CD4-positive, alpha-beta memory T cell (primary cell): ENCODE data around the gene ME3. TPM values are rescaled to one million over a fixed set of nuclear protein-coding genes. Genes with fewer than 3 reads are reported as not detected.

Experiments
- CTCF ChIA-PET: fragments of 350-600 bp; sonication (Branson Sonifier 250); formaldehyde crosslinking; loops from one replicate; lab custom pipeline; 2021; ENCODE audit warnings: inconsistent platforms; ENCODE audit not compliant: partially characterized antibody; lab: Charles Lee
- POLR2A ChIA-PET: fragments of 350-600 bp; sonication (Branson Sonifier 250); formaldehyde crosslinking; loops from one replicate; lab custom pipeline; 2021; ENCODE audit not compliant: partially characterized antibody; lab: Charles Lee
- DNase-seq, 5 donors: peaks; one replicate each; pipeline versions ENCODE4 v3.0.0 to v3.0.0-alpha.2; 2020 to 2022; ENCODE audit warnings: mixed read lengths in 1 of 5
- H3K27ac ChIP-seq: one replicate; pipeline ENCODE4 v1.7.0; 2013; ENCODE audit warnings: low read depth, low read length
- H3K27me3 ChIP-seq: 2 replicates; pipeline ENCODE4 v1.7.0; 2013; ENCODE audit warnings: mild to moderate bottlenecking, low read length, moderate library complexity; ENCODE audit not compliant: insufficient read depth
- H3K36me3 ChIP-seq: 2 replicates; pipeline ENCODE4 v1.7.0; 2013; ENCODE audit warnings: mild to moderate bottlenecking, low read length, moderate library complexity; ENCODE audit not compliant: insufficient read depth
- H3K4me1 ChIP-seq: 2 replicates; pipeline ENCODE4 v1.7.0; 2013; ENCODE audit warnings: mild to moderate bottlenecking, low read length, moderate library complexity; ENCODE audit not compliant: insufficient read depth
- H3K4me3 ChIP-seq, 2 donors: one replicate each; pipeline ENCODE4 v1.7.0; 2013; ENCODE audit warnings: low read length in 2 of 2, mild to moderate bottlenecking in 1 of 2
- H3K9me3 ChIP-seq, 2 donors: one replicate each; pipeline ENCODE4 v1.7.0; 2013; ENCODE audit warnings: low read length in 2 of 2, control low read depth in 1 of 2; ENCODE audit not compliant: control insufficient read depth in 1 of 2
- H3K27ac Mint-ChIP-seq, 7 donors: one replicate each; pipeline ENCODE4 v1.8.0; 2020 to 2021; ENCODE audit warnings: mixed read lengths in 7 of 7, mild to moderate bottlenecking in 6 of 7, inconsistent platforms in 3 of 7, moderate library complexity in 3 of 7
- H3K27me3 Mint-ChIP-seq, 2 donors: one replicate each; pipeline ENCODE4 v1.8.0; 2020 to 2021; ENCODE audit warnings: mixed read lengths in 2 of 2
- H3K36me3 Mint-ChIP-seq, 2 donors: one replicate each; pipeline ENCODE4 v1.8.0; 2020 to 2021; ENCODE audit warnings: mixed read lengths in 2 of 2, inconsistent platforms in 1 of 2, mild to moderate bottlenecking in 1 of 2
- H3K4me1 Mint-ChIP-seq, 4 donors: one replicate each; pipeline ENCODE4 v1.8.0; 2020 to 2021; ENCODE audit warnings: mixed read lengths in 4 of 4, mild to moderate bottlenecking in 1 of 4
- H3K4me3 Mint-ChIP-seq, 8 donors: one replicate each; pipeline ENCODE4 v1.8.0; 2020 to 2021; ENCODE audit warnings: mixed read lengths in 8 of 8, mild to moderate bottlenecking in 7 of 8, moderate library complexity in 6 of 8, inconsistent platforms in 3 of 8
- H3K9me3 Mint-ChIP-seq, 8 donors: one replicate each; pipeline ENCODE4 v1.8.0; 2020 to 2021; ENCODE audit warnings: mixed read lengths in 8 of 8, mild to moderate bottlenecking in 5 of 8, inconsistent platforms in 3 of 8, moderate library complexity in 1 of 8
- intact Hi-C: fragments of 100-400 bp; cut with micrococcal nuclease; formaldehyde crosslinking; loops from one replicate; pipeline ENCODE4 v1.15.1; 2023
- polyA plus RNA-seq, 2 donors: library from polyadenylated mRNA; unstranded; fragments of 300-500 nt; fragmentation: Illumina TruSeq; gene quantifications; one replicate each; pipeline ENCODE4 v1.2.3, GENCODE V29; 2021
- total RNA-seq, 2 experiments: library from RNA; stranded (reverse); gene quantifications; one replicate each; pipeline ENCODE4 v1.2.3, GENCODE V29; 2021

The ME3 gene
- total RNA-seq: 1 to 10 TPM; 1.3 to 1.9 TPM
- under 1 TPM in 1 of 2 donors, not detected in 1; 0.15 TPM for polyA plus RNA-seq

GRCh38 chr11:86672007-86672621, at the start of gene ME3:
TSS of gene ME3 (minus strand) at chr11:86672616.
- Mint-ChIP-seq H3K4me3 (peak within 1 kb of the TSS; percentile 68 to 87 (median 77)), H3K36me3 (no peaks in the 10 kb centered on the region), H3K27me3 (peaks cover 6 to 10% of the 10 kb centered on the region in 2 donors), H3K9me3 (no peaks in the 10 kb centered on the region), H3K27ac (peak within 1 kb of the TSS in 3 of 7 donors; percentile 25 to 54 (median 25)), H3K4me1 (peaks cover 6 to 16% (median 8%) of the 10 kb centered on the region in 4 donors)
- H3K4me1 ChIP-seq: peaks cover 8% of the 10 kb centered on the region
- H3K36me3 ChIP-seq: no peaks in the 10 kb centered on the region
- intact Hi-C loops: no loop called here
- no peaks in the 10 kb centered on the region for H3K9me3 ChIP-seq
- POLR2A ChIA-PET: no interaction called here
- H3K27me3 ChIP-seq: no peaks in the 10 kb centered on the region
- H3K27ac ChIP-seq: no peak within 1 kb of the TSS
- peak within 1 kb of the TSS; percentile 10 to 63 for H3K4me3 ChIP-seq
- peak; percentile 23 to 50 (median 37) for DNase-seq
- CTCF ChIA-PET: no interaction called here

- Mint-ChIP-seq H3K4me3 (no peak overlapping the region), H3K36me3 (peaks cover 0 to 4% of the 10 kb centered on the region in 2 donors), H3K9me3 (peaks cover 5 to 19% (median 13%) of the 10 kb centered on the region in 8 donors), H3K4me1 (no peaks in the 10 kb centered on the region), H3K27me3 (peaks cover 3 to 11% of the 10 kb centered on the region in 2 donors), H3K27ac (no peak overlapping the region)
- intact Hi-C loops: no loop called here
- no peaks in the 10 kb centered on the region for H3K4me1 ChIP-seq
- no peak overlapping the region for H3K4me3 ChIP-seq
- POLR2A ChIA-PET: no interaction called here
- CTCF ChIA-PET: no interaction called here
- DNase-seq: no peak
- no peaks in the 10 kb centered on the region for H3K36me3 ChIP-seq
- H3K27ac ChIP-seq: no peak overlapping the region
- no peaks in the 10 kb centered on the region for H3K9me3 ChIP-seq
- H3K27me3 ChIP-seq: no peaks in the 10 kb centered on the region
These were observed 49.6 kb upstream of the ME3 start for GRCh38 chr11:86722006-86722405.

- no peaks in the 10 kb centered on the region for H3K36me3 ChIP-seq
- ChIA-PET POLR2A (no interaction called here), CTCF (no interaction called here)
- Mint-ChIP-seq H3K4me3 (no peak overlapping the region), H3K36me3 (peaks cover 0 to 4% of the 10 kb centered on the region in 2 donors), H3K27me3 (peaks cover 3 to 11% of the 10 kb centered on the region in 2 donors), H3K27ac (no peak overlapping the region), H3K4me1 (no peaks in the 10 kb centered on the region), H3K9me3 (peaks cover 5 to 19% (median 13%) of the 10 kb centered on the region in 8 donors)
- no peak overlapping the region for H3K27ac ChIP-seq
- H3K9me3 ChIP-seq: no peaks in the 10 kb centered on the region
- no peaks in the 10 kb centered on the region for H3K27me3 ChIP-seq
- intact Hi-C loops: no loop called here
- no peak for DNase-seq
- no peak overlapping the region for H3K4me3 ChIP-seq
- no peaks in the 10 kb centered on the region for H3K4me1 ChIP-seq
These were observed 48.1 kb upstream of the ME3 start for GRCh38 chr11:86720546-86720945.

GRCh38 chr11:86719781-86720463, 47.5 kb upstream of the ME3 start:
- H3K27ac Mint-ChIP-seq: no peak overlapping the region

GRCh38 chr11:86718999-86719398, 46.6 kb upstream of the ME3 start:
- no peak for DNase-seq
- Histone ChIP-seq H3K27ac (no peak overlapping the region), H3K27me3 (no peaks in the 10 kb centered on the region), H3K36me3 (no peaks in the 10 kb centered on the region), H3K4me3 (no peak overlapping the region), H3K9me3 (no peaks in the 10 kb centered on the region), H3K4me1 (no peaks in the 10 kb centered on the region)
- H3K27me3 Mint-ChIP-seq: peaks cover 3 to 9% of the 10 kb centered on the region in 2 donors
- peak overlapping the region in 1 of 7 donors; percentile 9 for H3K27ac Mint-ChIP-seq
- intact Hi-C loops: no loop called here
- H3K36me3 Mint-ChIP-seq: peaks cover 0 to 4% of the 10 kb centered on the region in 2 donors
- ChIA-PET CTCF (no interaction called here), POLR2A (no interaction called here)
- H3K4me1 Mint-ChIP-seq: no peaks in the 10 kb centered on the region
- no peak overlapping the region for H3K4me3 Mint-ChIP-seq
- H3K9me3 Mint-ChIP-seq: peaks cover 5 to 19% (median 13%) of the 10 kb centered on the region in 8 donors

More at GRCh38 chr11:86719781-86720463, 47.5 kb upstream of the ME3 start:
- no peak overlapping the region for H3K4me3 Mint-ChIP-seq
- Histone ChIP-seq H3K4me1 (no peaks in the 10 kb centered on the region), H3K36me3 (no peaks in the 10 kb centered on the region), H3K9me3 (no peaks in the 10 kb centered on the region), H3K4me3 (no peak overlapping the region), H3K27ac (no peak overlapping the region), H3K27me3 (no peaks in the 10 kb centered on the region)
- intact Hi-C loops: no loop called here
- no peak for DNase-seq
- POLR2A ChIA-PET: no interaction called here
- CTCF ChIA-PET: no interaction called here
- H3K36me3 Mint-ChIP-seq: peaks cover 0 to 4% of the 10 kb centered on the region in 2 donors
- no peaks in the 10 kb centered on the region for H3K4me1 Mint-ChIP-seq
- H3K9me3 Mint-ChIP-seq: peaks cover 5 to 19% (median 13%) of the 10 kb centered on the region in 8 donors
- peaks cover 3 to 10% of the 10 kb centered on the region in 2 donors for H3K27me3 Mint-ChIP-seq

- no peak overlapping the region for H3K27ac Mint-ChIP-seq
- CTCF ChIA-PET: no interaction called here
- no peaks in the 10 kb centered on the region for H3K36me3 ChIP-seq
- no peaks in the 10 kb centered on the region for H3K4me1 Mint-ChIP-seq
- no peak overlapping the region for H3K4me3 Mint-ChIP-seq
- intact Hi-C loops: no loop called here
- DNase-seq: no peak
- POLR2A ChIA-PET: no interaction called here
- no peak overlapping the region for H3K27ac ChIP-seq
- no peaks in the 10 kb centered on the region for H3K27me3 ChIP-seq
- peaks cover 0 to 4% of the 10 kb centered on the region in 2 donors for H3K36me3 Mint-ChIP-seq
- H3K4me3 ChIP-seq: no peak overlapping the region
- peaks cover 3 to 9% of the 10 kb centered on the region in 2 donors for H3K27me3 Mint-ChIP-seq
- H3K4me1 ChIP-seq: no peaks in the 10 kb centered on the region
- H3K9me3 Mint-ChIP-seq: peaks cover 5 to 19% (median 14%) of the 10 kb centered on the region in 8 donors
- H3K9me3 ChIP-seq: no peaks in the 10 kb centered on the region
These were observed 46.1 kb upstream of the ME3 start for GRCh38 chr11:86718521-86718920.

GRCh38 chr11:86717817-86718501, 45.5 kb upstream of the ME3 start:
- POLR2A ChIA-PET: no interaction called here
- no peak overlapping the region for H3K4me3 Mint-ChIP-seq
- no peak overlapping the region for H3K27ac Mint-ChIP-seq
- no peaks in the 10 kb centered on the region for H3K4me1 Mint-ChIP-seq
- H3K4me1 ChIP-seq: no peaks in the 10 kb centered on the region
- H3K27me3 ChIP-seq: no peaks in the 10 kb centered on the region
- intact Hi-C loops: no loop called here
- CTCF ChIA-PET: no interaction called here
- H3K36me3 ChIP-seq: no peaks in the 10 kb centered on the region
- H3K9me3 ChIP-seq: no peaks in the 10 kb centered on the region
- peaks cover 3 to 9% of the 10 kb centered on the region in 2 donors for H3K27me3 Mint-ChIP-seq
- H3K27ac ChIP-seq: no peak overlapping the region
- no peak for DNase-seq
- H3K4me3 ChIP-seq: no peak overlapping the region
- peaks cover 5 to 16% (median 12%) of the 10 kb centered on the region in 8 donors for H3K9me3 Mint-ChIP-seq
- H3K36me3 Mint-ChIP-seq: peaks cover 0 to 4% of the 10 kb centered on the region in 2 donors
